Cardiac muscle cell (in vitro differentiated cells and primary cell): Measurements from ENCODE around the gene TSHR. TPM values are rescaled to one million over a fixed set of nuclear protein-coding genes. Genes with fewer than 3 reads are reported as not detected.
"Not testable (repeated sequence)": the region's sequence is repeated elsewhere in the genome, so short reads cannot be mapped to it uniquely, and the experiment has no call there.

Experiments
- DNase-seq, 2 donors: peaks; one replicate each; pipeline versions ENCODE4 v3.0.0 to v3.0.0-alpha.2; 2010 to 2017; ENCODE audit warnings: low read depth in 1 of 2, low spot score in 1 of 2
- H3K27ac ChIP-seq: fragments of 200-600 bp; sonication (generic); 2 replicates; pipeline ENCODE4 v1.5.1; 2016
- H3K27me3 ChIP-seq: fragments of 200-600 bp; sonication (generic); 2 replicates; pipeline ENCODE4 v1.6.0; 2016; ENCODE audit warnings: control low read depth
- H3K36me3 ChIP-seq: fragments of 200-600 bp; sonication (generic); 2 replicates; pipeline ENCODE4 v1.5.1; 2016; ENCODE audit warnings: control low read depth
- H3K4me1 ChIP-seq: fragments of 200-600 bp; sonication (generic); 2 replicates; pipeline ENCODE4 v1.8.1; 2017; ENCODE audit warnings: low read depth, mild to moderate bottlenecking, mixed run types
- H3K4me3 ChIP-seq: fragments of 200-600 bp; sonication (generic); 2 replicates; pipeline ENCODE4 v1.5.1; 2016; ENCODE audit warnings: mild to moderate bottlenecking
- H3K9me3 ChIP-seq: fragments of 200-600 bp; sonication (generic); 2 replicates; pipeline ENCODE4 v1.5.1; 2017; ENCODE audit warnings: low read depth, mild to moderate bottlenecking, control low read depth
- CTCF ChIP-seq: IDR thresholded peaks from 2 replicates; pipeline ENCODE4 v1.5.1; 2012; ENCODE audit warnings: low read depth, mild to moderate bottlenecking, low read length
- polyA plus RNA-seq: library from polyadenylated mRNA; unstranded; fragments of >200 nt; fragmentation: Nextera tagmentation; extraction: Ambion mirVana; gene quantifications from 2 replicates; pipeline ENCODE4 v1.2.1, GENCODE V29; 2016
- total RNA-seq: library from RNA; depleted of rRNA; stranded (reverse); fragments of >200 nt; gene quantifications from 2 replicates; pipeline ENCODE4 v1.2.3, GENCODE V29; 2016

Gene TSHR
- total and polyA plus RNA-seq, 2 experiments from 2014 or later, result 0.38 to 1.2 TPM

DNA sequence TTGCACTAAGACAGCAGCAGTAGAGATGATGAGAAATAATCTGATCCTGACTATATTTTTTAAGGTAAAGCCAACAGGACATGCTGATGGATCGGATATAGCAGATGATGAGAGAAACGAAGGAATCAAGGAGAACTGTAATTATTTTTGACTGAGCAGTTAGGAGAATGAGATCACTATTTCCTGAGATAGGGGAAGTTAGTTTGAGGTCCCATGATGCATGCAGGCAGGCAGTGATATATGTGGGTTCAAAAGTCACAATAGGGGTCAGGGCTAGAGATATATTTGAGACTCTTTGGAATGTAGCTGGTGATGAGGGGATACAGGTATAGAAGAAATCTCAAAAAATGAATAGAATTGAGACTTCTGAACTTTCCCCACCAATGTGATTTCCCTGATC is 157.8 kb downstream of the TSHR start:
- DNase-seq, result no peak
- no peaks in the 10 kb centered on the region for H3K9me3 ChIP-seq
- no peak overlapping the region for H3K27ac ChIP-seq
- H3K4me3 ChIP-seq, result no peak overlapping the region
- no peaks in the 10 kb centered on the region for H3K4me1 ChIP-seq
- H3K36me3 ChIP-seq, result no peaks in the 10 kb centered on the region
- no peaks in the 10 kb centered on the region for H3K27me3 ChIP-seq
- TF ChIP-seq CTCF, result no peak

- H3K9me3 ChIP-seq, H3K4me3 ChIP-seq, H3K27me3 ChIP-seq, H3K27ac ChIP-seq, DNase-seq, H3K36me3 ChIP-seq, H3K4me1 ChIP-seq: not testable (repeated sequence)
Observed at GRCh38 chr14:81113945-81114820, 158.8 kb downstream of the TSHR start.

DNA sequence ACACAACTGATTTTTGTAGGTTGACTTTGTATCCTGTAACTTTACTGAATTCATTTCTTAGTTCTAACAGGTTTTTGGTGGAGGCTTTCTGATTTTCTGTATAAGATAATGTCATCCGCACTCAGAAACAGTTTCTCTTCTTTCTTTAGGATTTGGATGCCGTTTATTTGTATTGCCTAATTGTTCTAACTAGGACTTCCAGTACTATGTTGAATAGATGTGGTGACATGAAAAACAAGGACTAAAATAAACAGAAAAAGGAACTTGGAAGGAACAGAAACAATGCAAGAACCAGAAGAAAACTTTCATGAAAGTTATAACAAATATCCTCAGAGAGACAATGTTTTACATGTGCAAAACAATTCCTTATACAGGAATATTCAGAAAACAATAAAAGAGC is 165.1 kb downstream of the TSHR start:
- DNase-seq, result no peak
- Histone ChIP-seq H3K27ac (no peak overlapping the region), H3K4me3 (no peak overlapping the region), H3K36me3 (no peaks in the 10 kb centered on the region), H3K27me3 (no peaks in the 10 kb centered on the region), H3K9me3 (no peaks in the 10 kb centered on the region), H3K4me1 (no peaks in the 10 kb centered on the region)
- TF ChIP-seq CTCF, result no peak

DNA sequence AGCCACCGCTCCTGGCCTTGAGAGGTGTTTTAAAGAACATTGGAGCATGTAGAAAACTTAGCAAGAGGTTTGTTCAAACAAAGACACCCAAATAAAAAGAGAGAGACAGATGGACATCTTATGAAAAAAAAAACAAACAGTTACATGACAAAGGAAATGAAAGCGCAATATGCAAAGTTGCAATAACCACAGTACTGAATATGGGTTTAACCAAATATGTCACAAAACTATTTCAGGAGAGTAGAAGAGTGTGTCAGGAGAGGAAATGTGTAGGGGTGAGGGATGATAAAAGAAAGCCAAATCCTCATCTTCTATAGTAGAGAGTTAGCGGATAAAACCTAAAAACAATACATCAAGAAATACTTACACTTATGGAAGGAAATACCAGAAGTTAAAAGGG is 166.9 kb downstream of the TSHR start:
- no peak overlapping the region for H3K27ac ChIP-seq

DNA sequence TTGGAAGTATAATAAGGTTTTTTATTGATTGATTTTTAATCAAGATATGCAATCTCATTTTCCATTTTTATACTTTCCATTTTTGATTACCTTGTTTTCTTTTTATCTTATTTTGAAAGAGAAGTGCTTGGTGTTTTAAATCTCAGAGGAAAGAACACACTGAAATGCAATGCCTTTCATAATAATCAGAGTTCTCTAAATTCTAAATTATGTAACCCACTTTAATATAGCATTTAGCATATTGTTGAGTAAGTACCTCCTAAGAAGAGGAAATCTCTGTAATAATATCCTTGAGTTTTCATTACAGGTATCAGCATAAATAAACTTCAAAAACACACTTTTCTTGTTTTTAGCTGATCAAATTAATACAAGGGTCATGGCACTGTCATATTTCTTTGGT is 168.4 kb downstream of the TSHR start:
- Histone ChIP-seq H3K36me3 (no peaks in the 10 kb centered on the region), H3K4me3 (no peak overlapping the region), H3K27me3 (no peaks in the 10 kb centered on the region), H3K9me3 (no peaks in the 10 kb centered on the region), H3K4me1 (no peaks in the 10 kb centered on the region), H3K27ac (no peak overlapping the region)
- no peak for DNase-seq
- TF ChIP-seq CTCF, result no peak

More for the DNA sequence above, 166.9 kb downstream of the TSHR start:
- Histone ChIP-seq H3K4me1 (no peaks in the 10 kb centered on the region), H3K9me3 (no peaks in the 10 kb centered on the region), H3K4me3 (no peak overlapping the region), H3K36me3 (no peaks in the 10 kb centered on the region), H3K27me3 (no peaks in the 10 kb centered on the region)
- no peak for TF ChIP-seq CTCF
- no peak for DNase-seq

DNA sequence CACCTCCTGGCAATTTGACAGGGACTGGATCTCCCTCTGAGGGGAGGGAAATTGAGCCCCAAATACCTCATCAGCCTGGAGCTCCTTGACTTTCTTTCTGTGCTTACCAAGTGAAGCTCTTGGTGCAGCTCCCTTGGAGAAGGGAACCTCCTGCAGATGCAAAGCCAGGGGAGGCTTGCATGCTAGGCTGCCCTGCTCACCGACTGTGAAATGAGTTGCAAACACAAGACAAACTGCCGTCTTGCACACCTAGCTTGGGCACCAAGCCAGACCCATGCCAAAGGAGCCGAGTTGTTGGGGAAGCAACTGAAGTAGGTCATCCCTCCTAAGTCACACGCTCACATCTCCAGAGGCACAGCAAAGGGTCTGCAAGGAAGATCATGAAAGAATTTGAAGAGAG is 170.1 kb downstream of the TSHR start:
- TF ChIP-seq CTCF, result no peak
- H3K27me3 ChIP-seq, result no peaks in the 10 kb centered on the region
- H3K4me1 ChIP-seq, result no peaks in the 10 kb centered on the region
- DNase-seq, result no peak
- H3K27ac ChIP-seq, result no peak overlapping the region
- H3K4me3 ChIP-seq, result no peak overlapping the region
- H3K9me3 ChIP-seq, result no peaks in the 10 kb centered on the region
- H3K36me3 ChIP-seq, result no peaks in the 10 kb centered on the region
